ENCODE results near the gene GPX4.
A peak's percentile ranks its signal among the peaks of the same experiment; 100 is the strongest.

The GPX4 gene

GRCh38 chr19:1068009-1069001, 35.5 kb upstream of the GPX4 start:
- no peak for DNase-seq (ENCODE audit: low spot score)

- DNase-seq (ENCODE audit: low spot score): no peak
Observed at GRCh38 chr19:1069009-1069779, 34.6 kb upstream of the GPX4 start.

- peak; percentile 50 for DNase-seq (ENCODE audit: low spot score)
Observed at GRCh38 chr19:1070576-1070930, 33.2 kb upstream of the GPX4 start.

- DNase-seq (ENCODE audit: low spot score): peak; percentile 81
Observed at GRCh38 chr19:1070931-1071791, 32.6 kb upstream of the GPX4 start.

- no peak for DNase-seq (ENCODE audit: low spot score)
Observed at GRCh38 chr19:1072371-1073015, 31.3 kb upstream of the GPX4 start.

- DNase-seq (ENCODE audit: low spot score): no peak
Observed at GRCh38 chr19:1073063-1073955, 30.5 kb upstream of the GPX4 start.

GRCh38 chr19:1073956-1074517, 29.8 kb upstream of the GPX4 start:
- no peak for DNase-seq (ENCODE audit: low spot score)

- DNase-seq (ENCODE audit: low spot score): no peak
Observed at GRCh38 chr19:1074544-1075283, 29.1 kb upstream of the GPX4 start.

- no peak for DNase-seq (ENCODE audit: low spot score)
Observed at GRCh38 chr19:1076046-1076386, 27.8 kb upstream of the GPX4 start.

GRCh38 chr19:1076951-1077350, 26.8 kb upstream of the GPX4 start:
- DNase-seq (ENCODE audit: low spot score): no peak

- no peak for DNase-seq (ENCODE audit: low spot score)
Observed at GRCh38 chr19:1079566-1080111, 24.2 kb upstream of the GPX4 start.

GRCh38 chr19:1080360-1081161, 23.2 kb upstream of the GPX4 start:
- no peak for DNase-seq (ENCODE audit: low spot score)

- no peak for DNase-seq (ENCODE audit: low spot score)
Observed at GRCh38 chr19:1081301-1082164, 22.3 kb upstream of the GPX4 start.

GRCh38 chr19:1082165-1082927, 21.4 kb upstream of the GPX4 start:
- DNase-seq (ENCODE audit: low spot score): peak; percentile 97

GRCh38 chr19:1082928-1083816, 20.6 kb upstream of the GPX4 start:
- no peak for DNase-seq (ENCODE audit: low spot score)
